ENCODE results near the gene TOMM22.
A peak's percentile ranks its signal among the peaks of the same experiment; 100 is the strongest.

GRCh38 chr22:38700270-38700788 is 18.6 kb downstream of the TOMM22 start:
- no peak for TF ChIP-seq SP3 (tag by site-specific recombination; IDR thresholded peaks at IDR 0.05)
- no peak for TF ChIP-seq REST (tag by site-specific recombination; IDR thresholded peaks at IDR 0.05)
- no peak for TF ChIP-seq ZFP41 (tag by site-specific recombination; IDR thresholded peaks at IDR 0.05; ENCODE audit: borderline replicate concordance)
- TF ChIP-seq YY1 (tag by site-specific recombination; IDR thresholded peaks at IDR 0.05) = 0 out of 2 replicates have a peak, but pooled peaks have one; percentile 13
- no peak for TF ChIP-seq ZNF639 (tag by site-specific recombination; IDR thresholded peaks at IDR 0.05)
- no peak for TF ChIP-seq GLI4 (tag by site-specific recombination; IDR thresholded peaks at IDR 0.05)
- TF ChIP-seq ZNF670 (tag by site-specific recombination; IDR thresholded peaks at IDR 0.05; ENCODE audit: low read depth) = no peak
- TF ChIP-seq ZNF621 (tag by site-specific recombination; IDR thresholded peaks at IDR 0.05) = no peak
- TF ChIP-seq ZNF692 (tag by site-specific recombination; IDR thresholded peaks at IDR 0.05) = peak; percentile 96
- no peak for TF ChIP-seq ZNF785 (tag by site-specific recombination; IDR thresholded peaks at IDR 0.05)

Measured in HEK293 (cell line).